ENCODE measurements around the gene TIRAP. TPM values are rescaled to one million over a fixed set of nuclear protein-coding genes. Genes with fewer than 3 reads are reported as not detected.

TIRAP gene
- total and polyA plus RNA-seq, 2 of the 8 experiments (the other 6 are each of a cell fraction or from before 2014, with no cell fraction given) = 5.3 TPM

DNA sequence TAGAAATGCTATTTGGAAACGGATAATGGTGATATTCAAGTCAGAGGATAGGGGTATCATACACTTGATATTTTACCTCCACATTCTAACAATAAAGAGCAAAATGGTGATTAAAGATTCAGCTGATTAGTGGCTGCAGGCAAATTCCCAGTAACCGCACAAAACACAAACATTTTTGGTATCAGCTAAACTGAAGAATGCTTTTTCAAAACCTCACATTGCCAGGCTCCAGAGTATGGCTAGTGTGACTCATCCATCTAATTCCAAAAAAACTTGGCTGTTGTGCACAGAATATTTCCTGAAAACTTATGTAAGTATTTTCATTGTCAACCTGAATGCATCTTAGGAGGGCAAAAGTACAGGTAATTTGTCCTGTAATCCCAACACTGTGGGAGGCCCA lies 25.1 kb upstream of the TIRAP start (continued):
- TF ChIP-seq, protein P1, sequence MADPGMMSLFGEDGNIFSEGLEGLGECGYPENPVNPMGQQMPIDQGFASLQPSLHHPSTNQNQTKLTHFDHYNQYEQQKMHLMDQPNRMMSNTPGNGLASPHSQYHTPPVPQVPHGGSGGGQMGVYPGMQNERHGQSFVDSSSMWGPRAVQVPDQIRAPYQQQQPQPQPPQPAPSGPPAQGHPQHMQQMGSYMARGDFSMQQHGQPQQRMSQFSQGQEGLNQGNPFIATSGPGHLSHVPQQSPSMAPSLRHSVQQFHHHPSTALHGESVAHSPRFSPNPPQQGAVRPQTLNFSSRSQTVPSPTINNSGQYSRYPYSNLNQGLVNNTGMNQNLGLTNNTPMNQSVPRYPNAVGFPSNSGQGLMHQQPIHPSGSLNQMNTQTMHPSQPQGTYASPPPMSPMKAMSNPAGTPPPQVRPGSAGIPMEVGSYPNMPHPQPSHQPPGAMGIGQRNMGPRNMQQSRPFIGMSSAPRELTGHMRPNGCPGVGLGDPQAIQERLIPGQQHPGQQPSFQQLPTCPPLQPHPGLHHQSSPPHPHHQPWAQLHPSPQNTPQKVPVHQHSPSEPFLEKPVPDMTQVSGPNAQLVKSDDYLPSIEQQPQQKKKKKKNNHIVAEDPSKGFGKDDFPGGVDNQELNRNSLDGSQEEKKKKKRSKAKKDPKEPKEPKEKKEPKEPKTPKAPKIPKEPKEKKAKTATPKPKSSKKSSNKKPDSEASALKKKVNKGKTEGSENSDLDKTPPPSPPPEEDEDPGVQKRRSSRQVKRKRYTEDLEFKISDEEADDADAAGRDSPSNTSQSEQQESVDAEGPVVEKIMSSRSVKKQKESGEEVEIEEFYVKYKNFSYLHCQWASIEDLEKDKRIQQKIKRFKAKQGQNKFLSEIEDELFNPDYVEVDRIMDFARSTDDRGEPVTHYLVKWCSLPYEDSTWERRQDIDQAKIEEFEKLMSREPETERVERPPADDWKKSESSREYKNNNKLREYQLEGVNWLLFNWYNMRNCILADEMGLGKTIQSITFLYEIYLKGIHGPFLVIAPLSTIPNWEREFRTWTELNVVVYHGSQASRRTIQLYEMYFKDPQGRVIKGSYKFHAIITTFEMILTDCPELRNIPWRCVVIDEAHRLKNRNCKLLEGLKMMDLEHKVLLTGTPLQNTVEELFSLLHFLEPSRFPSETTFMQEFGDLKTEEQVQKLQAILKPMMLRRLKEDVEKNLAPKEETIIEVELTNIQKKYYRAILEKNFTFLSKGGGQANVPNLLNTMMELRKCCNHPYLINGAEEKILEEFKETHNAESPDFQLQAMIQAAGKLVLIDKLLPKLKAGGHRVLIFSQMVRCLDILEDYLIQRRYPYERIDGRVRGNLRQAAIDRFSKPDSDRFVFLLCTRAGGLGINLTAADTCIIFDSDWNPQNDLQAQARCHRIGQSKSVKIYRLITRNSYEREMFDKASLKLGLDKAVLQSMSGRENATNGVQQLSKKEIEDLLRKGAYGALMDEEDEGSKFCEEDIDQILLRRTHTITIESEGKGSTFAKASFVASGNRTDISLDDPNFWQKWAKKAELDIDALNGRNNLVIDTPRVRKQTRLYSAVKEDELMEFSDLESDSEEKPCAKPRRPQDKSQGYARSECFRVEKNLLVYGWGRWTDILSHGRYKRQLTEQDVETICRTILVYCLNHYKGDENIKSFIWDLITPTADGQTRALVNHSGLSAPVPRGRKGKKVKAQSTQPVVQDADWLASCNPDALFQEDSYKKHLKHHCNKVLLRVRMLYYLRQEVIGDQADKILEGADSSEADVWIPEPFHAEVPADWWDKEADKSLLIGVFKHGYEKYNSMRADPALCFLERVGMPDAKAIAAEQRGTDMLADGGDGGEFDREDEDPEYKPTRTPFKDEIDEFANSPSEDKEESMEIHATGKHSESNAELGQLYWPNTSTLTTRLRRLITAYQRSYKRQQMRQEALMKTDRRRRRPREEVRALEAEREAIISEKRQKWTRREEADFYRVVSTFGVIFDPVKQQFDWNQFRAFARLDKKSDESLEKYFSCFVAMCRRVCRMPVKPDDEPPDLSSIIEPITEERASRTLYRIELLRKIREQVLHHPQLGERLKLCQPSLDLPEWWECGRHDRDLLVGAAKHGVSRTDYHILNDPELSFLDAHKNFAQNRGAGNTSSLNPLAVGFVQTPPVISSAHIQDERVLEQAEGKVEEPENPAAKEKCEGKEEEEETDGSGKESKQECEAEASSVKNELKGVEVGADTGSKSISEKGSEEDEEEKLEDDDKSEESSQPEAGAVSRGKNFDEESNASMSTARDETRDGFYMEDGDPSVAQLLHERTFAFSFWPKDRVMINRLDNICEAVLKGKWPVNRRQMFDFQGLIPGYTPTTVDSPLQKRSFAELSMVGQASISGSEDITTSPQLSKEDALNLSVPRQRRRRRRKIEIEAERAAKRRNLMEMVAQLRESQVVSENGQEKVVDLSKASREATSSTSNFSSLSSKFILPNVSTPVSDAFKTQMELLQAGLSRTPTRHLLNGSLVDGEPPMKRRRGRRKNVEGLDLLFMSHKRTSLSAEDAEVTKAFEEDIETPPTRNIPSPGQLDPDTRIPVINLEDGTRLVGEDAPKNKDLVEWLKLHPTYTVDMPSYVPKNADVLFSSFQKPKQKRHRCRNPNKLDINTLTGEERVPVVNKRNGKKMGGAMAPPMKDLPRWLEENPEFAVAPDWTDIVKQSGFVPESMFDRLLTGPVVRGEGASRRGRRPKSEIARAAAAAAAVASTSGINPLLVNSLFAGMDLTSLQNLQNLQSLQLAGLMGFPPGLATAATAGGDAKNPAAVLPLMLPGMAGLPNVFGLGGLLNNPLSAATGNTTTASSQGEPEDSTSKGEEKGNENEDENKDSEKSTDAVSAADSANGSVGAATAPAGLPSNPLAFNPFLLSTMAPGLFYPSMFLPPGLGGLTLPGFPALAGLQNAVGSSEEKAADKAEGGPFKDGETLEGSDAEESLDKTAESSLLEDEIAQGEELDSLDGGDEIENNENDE (IDR thresholded peaks at IDR 0.05; ENCODE audit: insufficient replicate concordance, low read length) = no peak
- no peak for TF ChIP-seq PHF8 (conservative IDR thresholded peaks at IDR 0.05; ENCODE audit: low read depth, low read length)
- TF ChIP-seq, protein P2, sequence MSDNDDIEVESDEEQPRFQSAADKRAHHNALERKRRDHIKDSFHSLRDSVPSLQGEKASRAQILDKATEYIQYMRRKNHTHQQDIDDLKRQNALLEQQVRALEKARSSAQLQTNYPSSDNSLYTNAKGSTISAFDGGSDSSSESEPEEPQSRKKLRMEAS (IDR thresholded peaks at IDR 0.05) = no peak
- no peak for TF ChIP-seq POU5F1 (IDR thresholded peaks at IDR 0.05; ENCODE audit: low read depth, low read length)
- no peak for TF ChIP-seq EZH2 (IDR thresholded peaks at IDR 0.05; ENCODE audit: low read depth, low read length, severe bottlenecking)
- TF ChIP-seq ZNF274 (IDR thresholded peaks at IDR 0.05; ENCODE audit: borderline replicate concordance, extremely low read depth, low read length) = no peak
- TF ChIP-seq SIX5 (IDR thresholded peaks at IDR 0.05; ENCODE audit: low read depth, low read length) = no peak
- no peak for TF ChIP-seq SRF (IDR thresholded peaks at IDR 0.05; ENCODE audit: low read depth, low read length)

All from H1 (cell line).